HG03196 (cell line): ENCODE results near the gene FGF19.
"Not testable (repeated sequence)": the region's sequence is repeated elsewhere in the genome, so short reads cannot be mapped to it uniquely, and the experiment has no call there.

ENCODE experiments used
- ATAC-seq: cut with Tn5 transposase; IDR thresholded peaks from one replicate; pipeline ENCODE4 v1.9.1; 2021; ENCODE audit not compliant: unreplicated experiment

Gene FGF19

GRCh38 chr11:69696749-69697468 is 6.9 kb downstream of the FGF19 start:
- no peak for ATAC-seq

- ATAC-seq: not testable (repeated sequence)
Measured at GRCh38 chr11:69695995-69696394, 7.8 kb downstream of the FGF19 start.

GRCh38 chr11:69695581-69695980 is 8.2 kb downstream of the FGF19 start:
- no peak for ATAC-seq

- no peak for ATAC-seq
Measured at GRCh38 chr11:69694781-69695180, 9.0 kb downstream of the FGF19 start.

- no peak for ATAC-seq
Measured at GRCh38 chr11:69692422-69692821, 11.4 kb downstream of the FGF19 start.

- ATAC-seq: no peak
Measured at GRCh38 chr11:69691463-69691862, 12.4 kb downstream of the FGF19 start.

- no peak for ATAC-seq
Measured at GRCh38 chr11:69689484-69690319, 14.1 kb downstream of the FGF19 start.

GRCh38 chr11:69687969-69688771 is 15.7 kb downstream of the FGF19 start:
- not testable (repeated sequence) for ATAC-seq

- no peak for ATAC-seq
Measured at GRCh38 chr11:69686856-69687255, 17.0 kb downstream of the FGF19 start.

- ATAC-seq: no peak
Measured at GRCh38 chr11:69686452-69686851, 17.4 kb downstream of the FGF19 start.

- ATAC-seq: no peak
Measured at GRCh38 chr11:69685348-69685747, 18.5 kb downstream of the FGF19 start.

GRCh38 chr11:69684651-69685050 is 19.2 kb downstream of the FGF19 start:
- ATAC-seq: no peak

- ATAC-seq: no peak
Measured at GRCh38 chr11:69683764-69684333, 20.0 kb downstream of the FGF19 start.

- ATAC-seq: no peak
Measured at GRCh38 chr11:69682681-69683326, 21.0 kb downstream of the FGF19 start.

GRCh38 chr11:69682221-69682620 is 21.6 kb downstream of the FGF19 start:
- no peak for ATAC-seq

- ATAC-seq: no peak
Measured at GRCh38 chr11:69680688-69681087, 23.1 kb downstream of the FGF19 start.

GRCh38 chr11:69677749-69678148 is 26.1 kb downstream of the FGF19 start:
- no peak for ATAC-seq

- ATAC-seq: peak; percentile 79
Measured at GRCh38 chr11:69674886-69675714, 28.7 kb downstream of the FGF19 start, which contains the start of gene LTO1. Gene LTO1, minus strand, starts transcription at chr11:69675353. Its CDS starts 114 bp downstream, at chr11:69675239.

- peak; percentile 6 for ATAC-seq
Measured at GRCh38 chr11:69674267-69674885, 29.4 kb downstream of the FGF19 start.
